Loucy (cell line): Measurements from ENCODE around the gene MYO5B.

Experiments
- H2AFZ ChIP-seq: fragments of 200-600 bp; sonication (generic); 2 replicates; pipeline ENCODE4 v1.6.0; 2016; ENCODE audit warnings: antibody characterized with exemption, mild to moderate bottlenecking, low read length, moderate library complexity
- H3F3A ChIP-seq: fragments of 200-600 bp; 2 replicates; pipeline ENCODE4 v1.6.0; 2016; ENCODE audit warnings: antibody characterized with exemption, low read depth, mild to moderate bottlenecking
- H3K27me3 ChIP-seq: fragments of 200-600 bp; sonication (generic); 2 replicates; pipeline ENCODE4 v1.6.1; 2014; ENCODE audit warnings: low read length, mild to moderate bottlenecking; ENCODE audit not compliant: insufficient read depth, poor library complexity, severe bottlenecking
- H3K36me3 ChIP-seq: fragments of 200-600 bp; sonication (generic); 2 replicates; pipeline ENCODE4 v1.6.1; 2016; ENCODE audit warnings: low read length; ENCODE audit not compliant: insufficient read depth
- H3K4me1 ChIP-seq: fragments of 200-600 bp; sonication (generic); 2 replicates; pipeline ENCODE4 v1.5.1; 2014; ENCODE audit warnings: low read length, mild to moderate bottlenecking; ENCODE audit not compliant: insufficient read depth, poor library complexity, severe bottlenecking
- H3K4me2 ChIP-seq: fragments of 200-600 bp; sonication (generic); 2 replicates; pipeline ENCODE4 v1.6.0; 2014; ENCODE audit warnings: antibody characterized with exemption, low read length, low read depth, mild to moderate bottlenecking; ENCODE audit not compliant: poor library complexity, severe bottlenecking
- H3K4me3 ChIP-seq: fragments of 200-600 bp; sonication (generic); 2 replicates; pipeline ENCODE4 v1.5.1; 2014; ENCODE audit warnings: low read length, mild to moderate bottlenecking, mixed read lengths; ENCODE audit not compliant: poor library complexity, severe bottlenecking
- H3K79me2 ChIP-seq: fragments of 200-600 bp; sonication (generic); 2 replicates; pipeline ENCODE4 v1.6.1; 2014; ENCODE audit warnings: low read length; ENCODE audit not compliant: insufficient read depth
- H3K9ac ChIP-seq: fragments of 200-600 bp; sonication (generic); 2 replicates; pipeline ENCODE4 v1.6.0; 2014; ENCODE audit warnings: mild to moderate bottlenecking, low read depth, low read length, moderate library complexity; ENCODE audit not compliant: poor library complexity, severe bottlenecking
- H3K9me2 ChIP-seq: fragments of 200-600 bp; sonication (generic); replicated peaks from 2 replicates; pipeline ENCODE4 v1.6.1; 2016; ENCODE audit warnings: low read depth, low read length, mixed read lengths
- H3K9me3 ChIP-seq: fragments of 200-600 bp; sonication (generic); 2 replicates; pipeline ENCODE4 v1.6.1; 2014; ENCODE audit warnings: mild to moderate bottlenecking, antibody characterized with exemption, low read length, low read depth; ENCODE audit not compliant: insufficient read depth
- H4K20me1 ChIP-seq: fragments of 200-600 bp; sonication (generic); 2 replicates; pipeline ENCODE4 v1.6.0; 2014; ENCODE audit warnings: antibody characterized with exemption, low read length, mild to moderate bottlenecking; ENCODE audit not compliant: insufficient read depth, poor library complexity, severe bottlenecking
- EZH2phosphoT487 ChIP-seq: fragments of 200-600 bp; IDR thresholded peaks from 2 replicates; pipeline ENCODE4 v1.6.1; 2018; ENCODE audit warnings: antibody characterized with exemption, mild to moderate bottlenecking, moderate library complexity, borderline replicate concordance
- TF ChIP-seq, protein P1 (sequence below): fragments of 200-600 bp; sonication (generic); conservative IDR thresholded peaks from 2 replicates; pipeline ENCODE4 v1.5.1; 2014; ENCODE audit warnings: mild to moderate bottlenecking, antibody characterized with exemption, low read length

MYO5B gene

DNA sequence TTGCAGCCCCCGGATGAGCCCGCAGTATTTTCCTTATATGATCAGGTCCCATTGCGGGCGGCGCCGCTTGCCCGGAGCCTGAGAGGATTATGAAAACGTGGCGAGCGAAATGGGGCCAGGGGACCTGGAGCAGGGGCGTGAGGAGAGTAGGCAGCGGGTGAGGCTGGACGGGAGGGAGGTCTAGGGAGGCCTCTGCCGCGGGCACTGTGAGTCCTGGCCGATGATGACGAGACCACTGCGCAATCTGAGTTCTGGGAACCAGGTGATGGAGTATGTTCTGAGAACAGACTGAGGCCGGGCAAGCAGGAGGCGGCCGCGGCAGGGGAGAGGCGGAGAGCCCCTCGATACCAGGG lies 380.8 kb downstream of the MYO5B start:
- Histone ChIP-seq H3K36me3 (no peaks in the 10 kb centered on the region), H3K4me3 (peak overlapping the region; percentile 87), H3F3A (no peaks in the 10 kb centered on the region), H3K4me2 (peak overlapping the region; percentile 67), H3K9ac (peak overlapping the region; percentile 76), H3K4me1 (peaks cover 4% of the 10 kb centered on the region), H2AFZ (peak overlapping the region; percentile 95), H3K9me3 (peaks cover 3% of the 10 kb centered on the region; the same call in 1 of the 2 replicates), H3K9me2 (no peaks in the 10 kb centered on the region), H4K20me1 (no peaks in the 10 kb centered on the region), H3K79me2 (peaks cover 20% of the 10 kb centered on the region), H3K27me3 (no peaks in the 10 kb centered on the region)
- TF ChIP-seq EZH2phosphoT487: no peak
- TF ChIP-seq, protein P1, sequence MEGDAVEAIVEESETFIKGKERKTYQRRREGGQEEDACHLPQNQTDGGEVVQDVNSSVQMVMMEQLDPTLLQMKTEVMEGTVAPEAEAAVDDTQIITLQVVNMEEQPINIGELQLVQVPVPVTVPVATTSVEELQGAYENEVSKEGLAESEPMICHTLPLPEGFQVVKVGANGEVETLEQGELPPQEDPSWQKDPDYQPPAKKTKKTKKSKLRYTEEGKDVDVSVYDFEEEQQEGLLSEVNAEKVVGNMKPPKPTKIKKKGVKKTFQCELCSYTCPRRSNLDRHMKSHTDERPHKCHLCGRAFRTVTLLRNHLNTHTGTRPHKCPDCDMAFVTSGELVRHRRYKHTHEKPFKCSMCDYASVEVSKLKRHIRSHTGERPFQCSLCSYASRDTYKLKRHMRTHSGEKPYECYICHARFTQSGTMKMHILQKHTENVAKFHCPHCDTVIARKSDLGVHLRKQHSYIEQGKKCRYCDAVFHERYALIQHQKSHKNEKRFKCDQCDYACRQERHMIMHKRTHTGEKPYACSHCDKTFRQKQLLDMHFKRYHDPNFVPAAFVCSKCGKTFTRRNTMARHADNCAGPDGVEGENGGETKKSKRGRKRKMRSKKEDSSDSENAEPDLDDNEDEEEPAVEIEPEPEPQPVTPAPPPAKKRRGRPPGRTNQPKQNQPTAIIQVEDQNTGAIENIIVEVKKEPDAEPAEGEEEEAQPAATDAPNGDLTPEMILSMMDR: no peak

DNA sequence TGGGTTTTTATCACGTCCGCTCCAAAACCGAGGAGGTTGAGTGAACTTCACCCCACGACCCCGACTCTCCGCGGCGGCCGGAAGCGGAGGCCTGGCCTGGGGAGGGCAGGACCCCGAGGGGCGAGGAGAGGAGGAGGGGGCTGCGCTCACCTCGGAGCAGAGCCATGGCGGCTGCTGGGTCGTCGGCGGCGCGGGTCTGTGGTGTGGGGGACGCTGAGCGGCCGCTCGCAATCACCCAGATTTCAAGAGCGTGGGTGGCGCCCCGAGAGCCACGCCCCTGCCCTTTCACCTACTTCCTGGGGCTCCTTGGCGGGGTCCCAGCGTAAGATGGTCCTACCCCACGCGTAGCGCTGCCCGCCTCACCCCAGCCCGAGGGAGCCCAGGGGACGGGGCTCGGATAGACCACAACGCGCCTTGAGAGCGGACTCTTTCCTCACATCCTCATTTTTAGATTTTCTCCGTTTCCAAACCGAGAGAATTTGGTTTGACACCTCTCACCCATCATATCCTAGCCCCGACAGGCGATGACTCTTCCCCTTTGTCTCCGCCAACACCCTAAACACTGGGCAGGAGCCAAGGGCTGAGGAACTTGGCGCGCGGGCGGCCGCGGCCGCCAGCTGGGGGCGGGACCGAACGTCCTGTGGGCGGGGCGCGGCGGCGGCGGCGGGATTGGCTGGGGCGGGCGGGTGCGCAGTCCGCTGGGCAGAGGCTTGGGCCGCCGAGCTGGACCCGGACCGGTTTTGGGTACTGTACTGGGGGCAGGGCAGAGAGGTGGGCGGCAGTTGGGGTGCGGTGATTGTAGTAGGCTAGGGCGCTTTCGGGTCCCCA lies 381.4 kb downstream of the MYO5B start, which contains the start of gene ACAA2:
Gene ACAA2 (minus strand): TSS at position 215 of the 828 bp plus-strand sequence. CDS start 49 bp downstream, at position 166.
- peaks cover 4% of the 10 kb centered on the region for H3K4me1 ChIP-seq
- H3K79me2 ChIP-seq: peaks cover 20% of the 10 kb centered on the region
- TF ChIP-seq, protein P1: no peak
- no peak for TF ChIP-seq EZH2phosphoT487
- H3K9ac ChIP-seq: peak within 1 kb of the TSS; percentile 76
- H2AFZ ChIP-seq: peak within 1 kb of the TSS; percentile 95
- H3K4me3 ChIP-seq: peak within 1 kb of the TSS; percentile 87
- H4K20me1 ChIP-seq: no peaks in the 10 kb centered on the region
- H3K36me3 ChIP-seq: no peaks in the 10 kb centered on the region
- no peaks in the 10 kb centered on the region for H3K9me2 ChIP-seq
- H3F3A ChIP-seq: no peaks in the 10 kb centered on the region
- H3K9me3 ChIP-seq: peaks cover 3% of the 10 kb centered on the region; the same call in 1 of the 2 replicates
- H3K27me3 ChIP-seq: no peaks in the 10 kb centered on the region
- H3K4me2 ChIP-seq: peak within 1 kb of the TSS; percentile 67

DNA sequence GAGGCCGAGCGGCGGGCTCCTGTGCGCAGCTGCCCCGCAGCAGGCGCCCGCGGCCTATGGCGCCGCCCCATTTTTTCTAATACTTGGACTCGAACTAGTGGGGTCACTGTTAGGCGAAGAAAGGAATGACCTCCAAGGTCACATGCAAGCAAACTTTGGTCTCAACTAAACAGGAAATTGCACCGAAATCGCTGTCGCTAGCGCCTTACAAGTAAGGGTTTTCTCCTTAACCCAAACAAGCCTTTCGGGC lies 382.0 kb downstream of the MYO5B start:
- Histone ChIP-seq H3K79me2 (peaks cover 20% of the 10 kb centered on the region), H3K9me2 (no peaks in the 10 kb centered on the region), H3K27me3 (no peaks in the 10 kb centered on the region), H3K36me3 (no peaks in the 10 kb centered on the region), H3K4me3 (peak overlapping the region; percentile 87), H3K9ac (peak overlapping the region; percentile 76), H3K9me3 (peaks cover 8% of the 10 kb centered on the region; the same call in 1 of the 2 replicates), H4K20me1 (no peaks in the 10 kb centered on the region), H2AFZ (peak overlapping the region; percentile 94), H3K4me2 (peak overlapping the region; percentile 67), H3F3A (no peaks in the 10 kb centered on the region), H3K4me1 (peaks cover 4% of the 10 kb centered on the region)
- no peak for TF ChIP-seq EZH2phosphoT487
- TF ChIP-seq, protein P1: no peak
